BE2C (cell line): ENCODE results near the gene ST6GALNAC4.
A peak's percentile ranks its signal among the peaks of the same experiment; 100 is the strongest.

Experiments used
- DNase-seq: peaks from one replicate; pipeline ENCODE4 v3.0.0-alpha.2; 2020
- H3K27me3 ChIP-seq: fragments of 250-450 bp; sonication (Bioruptor Pico); 2 replicates; pipeline ENCODE4 v1.5.1; 2020; ENCODE audit warnings: mild to moderate bottlenecking
- H3K36me3 ChIP-seq: fragments of 250-450 bp; sonication (Bioruptor Pico); 2 replicates; pipeline ENCODE4 v1.5.1; 2020; ENCODE audit warnings: mild to moderate bottlenecking
- H3K4me1 ChIP-seq: fragments of 250-450 bp; sonication (Bioruptor Pico); 2 replicates; pipeline ENCODE4 v1.5.1; 2020
- H3K4me3 ChIP-seq: 2 replicates; pipeline ENCODE4 v1.5.1; 2011; ENCODE audit warnings: low read depth, low read length
- H3K9me3 ChIP-seq: fragments of 250-450 bp; sonication (Bioruptor Pico); 2 replicates; pipeline ENCODE4 v1.5.1; 2020
- TF ChIP-seq, protein P1 (sequence below): IDR thresholded peaks from 2 replicates; pipeline ENCODE4 v1.5.1; 2012; ENCODE audit warnings: mild to moderate bottlenecking, low read depth, low read length

Gene ST6GALNAC4

DNA sequence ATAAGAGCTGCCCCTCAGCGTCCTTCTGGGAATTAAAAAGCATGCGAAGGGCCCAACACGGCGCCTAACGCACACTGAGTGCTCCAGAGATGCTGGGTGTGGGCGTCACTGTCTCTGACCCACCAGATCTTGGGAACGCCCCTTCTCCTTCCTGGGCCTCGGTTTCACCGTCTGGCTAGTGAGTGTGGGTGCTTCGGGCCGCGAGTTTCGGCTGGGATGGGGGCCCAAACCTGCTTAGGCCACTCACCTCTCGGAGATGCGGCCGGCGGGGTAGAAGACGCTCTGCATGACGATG, 10.0 kb upstream of the ST6GALNAC4 start:
- no peak for DNase-seq
- no peaks in the 10 kb centered on the region for H3K9me3 ChIP-seq
- H3K36me3 ChIP-seq, result no peaks in the 10 kb centered on the region
- peaks cover 9% of the 10 kb centered on the region for H3K4me1 ChIP-seq
- TF ChIP-seq, protein P1, sequence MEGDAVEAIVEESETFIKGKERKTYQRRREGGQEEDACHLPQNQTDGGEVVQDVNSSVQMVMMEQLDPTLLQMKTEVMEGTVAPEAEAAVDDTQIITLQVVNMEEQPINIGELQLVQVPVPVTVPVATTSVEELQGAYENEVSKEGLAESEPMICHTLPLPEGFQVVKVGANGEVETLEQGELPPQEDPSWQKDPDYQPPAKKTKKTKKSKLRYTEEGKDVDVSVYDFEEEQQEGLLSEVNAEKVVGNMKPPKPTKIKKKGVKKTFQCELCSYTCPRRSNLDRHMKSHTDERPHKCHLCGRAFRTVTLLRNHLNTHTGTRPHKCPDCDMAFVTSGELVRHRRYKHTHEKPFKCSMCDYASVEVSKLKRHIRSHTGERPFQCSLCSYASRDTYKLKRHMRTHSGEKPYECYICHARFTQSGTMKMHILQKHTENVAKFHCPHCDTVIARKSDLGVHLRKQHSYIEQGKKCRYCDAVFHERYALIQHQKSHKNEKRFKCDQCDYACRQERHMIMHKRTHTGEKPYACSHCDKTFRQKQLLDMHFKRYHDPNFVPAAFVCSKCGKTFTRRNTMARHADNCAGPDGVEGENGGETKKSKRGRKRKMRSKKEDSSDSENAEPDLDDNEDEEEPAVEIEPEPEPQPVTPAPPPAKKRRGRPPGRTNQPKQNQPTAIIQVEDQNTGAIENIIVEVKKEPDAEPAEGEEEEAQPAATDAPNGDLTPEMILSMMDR, result no peak
- peaks cover 4% of the 10 kb centered on the region; the same call in 1 of the 2 replicates for H3K27me3 ChIP-seq
- no peak overlapping the region for H3K4me3 ChIP-seq

DNA sequence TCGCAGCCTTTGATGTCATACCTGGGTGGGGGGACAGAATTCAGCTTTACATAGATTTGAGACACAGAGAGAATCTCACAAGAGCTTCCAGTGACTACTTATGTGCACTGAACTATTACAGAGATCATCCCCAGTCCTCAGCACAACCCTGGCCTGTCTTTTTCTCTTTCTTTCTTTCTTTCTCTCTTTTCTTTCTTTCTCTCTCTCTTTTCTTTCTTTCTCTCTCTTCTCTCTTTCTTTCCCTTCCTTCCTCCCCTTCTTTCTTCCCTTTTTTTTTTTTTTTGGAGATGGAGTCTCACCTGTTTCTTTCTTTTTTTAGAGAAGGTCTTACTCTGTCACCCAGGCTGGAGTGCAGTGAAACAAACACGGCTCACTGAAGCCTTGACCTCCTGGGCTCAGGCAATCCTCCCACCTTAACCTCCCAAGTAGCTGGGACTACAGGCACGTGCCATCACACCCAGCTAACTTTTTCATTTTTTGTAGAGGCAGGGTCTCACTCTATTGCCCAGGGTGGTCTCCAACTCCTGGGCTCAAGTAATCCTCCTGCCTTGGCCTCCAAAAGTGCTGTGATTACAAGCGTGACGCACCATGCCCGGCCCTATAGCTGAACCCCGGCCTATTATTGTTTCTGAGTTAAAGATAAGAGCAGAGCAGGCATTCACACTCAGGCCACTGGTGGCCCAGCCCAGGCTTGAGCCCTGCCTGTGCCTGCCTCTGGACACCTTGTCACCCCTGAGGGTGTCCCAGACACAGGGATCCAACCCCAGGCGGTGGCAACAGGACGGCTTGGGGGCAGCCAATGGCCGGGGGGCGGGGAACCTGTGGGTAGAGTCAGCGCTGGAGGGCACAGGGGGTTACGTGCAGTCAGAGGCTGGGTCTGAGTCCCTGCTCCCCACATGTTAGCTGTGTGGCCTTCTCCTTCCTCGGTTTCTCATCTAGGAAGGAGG, 9.4 kb upstream of the ST6GALNAC4 start:
- DNase-seq, result no peak
- Histone ChIP-seq H3K4me1 (peaks cover 4% of the 10 kb centered on the region; the same call in 1 of the 2 replicates), H3K36me3 (no peaks in the 10 kb centered on the region), H3K9me3 (no peaks in the 10 kb centered on the region), H3K27me3 (peaks cover 4% of the 10 kb centered on the region; the same call in 1 of the 2 replicates), H3K4me3 (no peak overlapping the region)
- TF ChIP-seq, protein P1, result no peak

DNA sequence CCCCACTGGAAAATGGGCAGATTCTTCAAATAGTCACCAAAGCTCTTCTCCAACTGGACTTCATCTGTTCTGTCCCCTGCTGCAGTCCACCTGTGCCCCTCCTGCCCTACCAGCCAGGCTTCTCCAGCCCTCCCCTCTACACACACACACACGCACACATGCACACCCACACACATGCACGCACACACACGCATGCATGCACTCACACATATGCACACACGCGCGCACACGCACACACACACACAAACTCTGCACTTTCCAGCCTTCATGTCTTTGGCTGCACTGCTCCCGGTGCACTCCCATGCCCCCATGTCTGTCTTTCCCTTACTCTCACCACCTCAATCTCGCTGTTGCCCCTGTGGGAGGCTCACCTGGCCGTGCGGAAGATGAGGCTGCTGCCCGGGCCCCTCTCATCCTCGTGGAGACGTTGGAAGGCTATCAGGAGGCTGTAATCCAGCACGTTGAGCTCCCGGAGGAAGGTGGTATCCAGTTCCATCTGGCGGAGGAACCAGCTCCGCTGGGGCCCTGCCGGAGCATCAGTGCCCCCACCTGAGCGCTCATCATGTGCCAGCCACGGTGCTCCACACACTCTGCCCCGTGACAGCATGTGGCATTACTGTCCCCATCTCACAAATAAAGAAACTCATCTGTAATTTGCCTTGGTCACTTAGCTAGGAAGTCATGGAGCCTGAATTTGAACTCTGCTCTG, 8.0 kb upstream of the ST6GALNAC4 start:
- Histone ChIP-seq H3K27me3 (peaks cover 4% of the 10 kb centered on the region; the same call in 1 of the 2 replicates), H3K4me1 (0 out of 2 replicates have a peak, but pooled peaks cover 4% of the 10 kb centered on the region), H3K36me3 (no peaks in the 10 kb centered on the region), H3K4me3 (no peak overlapping the region), H3K9me3 (no peaks in the 10 kb centered on the region)
- TF ChIP-seq, protein P1, result no peak
- peak; percentile 4 for DNase-seq

DNA sequence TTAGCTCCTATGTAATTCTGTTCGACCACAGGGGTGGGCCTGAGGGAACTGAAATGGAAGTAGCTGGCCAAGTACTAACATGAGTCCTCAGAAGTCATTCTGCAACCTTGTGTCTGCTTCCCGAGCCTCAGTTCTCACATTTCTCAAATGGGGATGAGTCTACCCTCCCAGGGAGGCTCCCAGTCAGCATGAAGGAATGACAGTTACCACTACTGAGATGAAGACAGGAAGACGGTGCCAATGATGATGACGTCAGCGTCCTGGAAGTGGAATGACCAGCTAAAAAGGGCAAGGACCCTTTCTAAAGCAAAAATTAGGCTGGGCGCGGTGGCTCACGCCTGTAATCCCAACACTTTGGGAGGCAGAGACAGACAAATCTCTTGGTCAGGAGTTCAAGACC, 6.9 kb upstream of the ST6GALNAC4 start:
- peaks cover 7% of the 10 kb centered on the region for H3K4me1 ChIP-seq
- no peak overlapping the region for H3K4me3 ChIP-seq
- H3K36me3 ChIP-seq, result no peaks in the 10 kb centered on the region
- H3K9me3 ChIP-seq, result no peaks in the 10 kb centered on the region
- peak; percentile 2 for DNase-seq
- TF ChIP-seq, protein P1, result no peak
- peaks cover 4% of the 10 kb centered on the region; the same call in 1 of the 2 replicates for H3K27me3 ChIP-seq

DNA sequence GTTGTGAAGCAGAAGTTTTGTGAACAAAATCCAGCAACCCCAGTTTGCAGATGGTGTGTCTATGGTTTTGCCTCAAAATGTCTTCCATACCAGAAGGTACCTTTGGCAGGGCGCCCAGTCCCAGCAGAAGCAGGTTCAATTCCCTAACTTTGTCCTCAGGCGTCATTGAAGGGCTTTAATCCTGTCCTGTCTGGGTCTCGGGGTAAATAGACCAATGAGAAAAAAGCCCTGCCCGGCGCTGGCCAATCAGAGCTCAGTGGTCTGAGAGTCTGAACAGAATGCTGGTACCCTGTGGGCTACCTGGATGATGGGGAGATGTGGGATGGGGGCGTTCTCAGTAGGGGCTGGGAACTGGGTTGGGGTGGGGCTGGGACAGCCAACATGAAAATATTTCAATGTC, 6.2 kb upstream of the ST6GALNAC4 start:
- peaks cover 13% of the 10 kb centered on the region for H3K4me1 ChIP-seq
- TF ChIP-seq, protein P1, result no peak
- DNase-seq, result peak; percentile 61
- peaks cover 4% of the 10 kb centered on the region; the same call in 1 of the 2 replicates for H3K27me3 ChIP-seq
- no peak overlapping the region for H3K4me3 ChIP-seq
- H3K9me3 ChIP-seq, result no peaks in the 10 kb centered on the region
- H3K36me3 ChIP-seq, result no peaks in the 10 kb centered on the region
